PC-9 (cell line): Measurements from ENCODE around the gene SYN1. TPM values are rescaled to one million over a fixed set of nuclear protein-coding genes. Genes with fewer than 3 reads are reported as not detected.

Experiments used
- BruUV-seq: library from RNA; stranded (reverse); fragments of 400-500 nt; replicated peaks from 2 replicates; lab custom pipeline; 2021; lab: Mats Ljungman, UMichigan
- CTCF ChIA-PET: fragments of 300-600 bp; sonication (Branson Sonifier 250); formaldehyde crosslinking; loops from one replicate; lab custom pipeline; 2022; ENCODE audit warnings: antibody characterized with exemption; lab: Charles Lee
- POLR2A ChIA-PET: fragments of 300-600 bp; sonication (Branson Sonifier 250); formaldehyde crosslinking; loops from one replicate; lab custom pipeline; 2022; ENCODE audit warnings: antibody characterized with exemption; ENCODE audit not compliant: unreplicated experiment; lab: Charles Lee
- DNase-seq, 2 experiments: peaks; one replicate each; pipeline versions ENCODE4 v3.0.0 to v3.0.0-alpha.2; 2015 to 2022; ENCODE audit warnings: mixed read lengths in 1 of 2
- H2AFZ ChIP-seq: fragments of 200-600 bp; sonication (generic); 2 replicates; pipeline ENCODE4 v1.8.1; 2017; ENCODE audit warnings: antibody characterized with exemption
- H3F3A ChIP-seq: fragments of 200-600 bp; sonication (generic); 2 replicates; pipeline ENCODE4 v1.8.1; 2017; ENCODE audit warnings: antibody characterized with exemption, mild to moderate bottlenecking, low read depth; ENCODE audit not compliant: insufficient read depth
- H3K27ac ChIP-seq: fragments of 200-600 bp; sonication (generic); 2 replicates; pipeline ENCODE4 v1.6.1; 2016; ENCODE audit warnings: mixed run types
- H3K27me3 ChIP-seq: fragments of 200-600 bp; sonication (generic); 2 replicates; pipeline ENCODE4 v1.6.1; 2016; ENCODE audit warnings: low read depth, mixed run types; ENCODE audit not compliant: insufficient read depth
- H3K36me3 ChIP-seq: fragments of 200-600 bp; sonication (generic); 2 replicates; pipeline ENCODE4 v1.6.1; 2016; ENCODE audit warnings: low read depth, mixed run types
- H3K4me1 ChIP-seq: fragments of 200-600 bp; sonication (generic); replicated peaks from 2 replicates; pipeline ENCODE4 v1.6.1; 2016; ENCODE audit warnings: mixed run types; ENCODE audit not compliant: insufficient read depth
- H3K4me2 ChIP-seq: fragments of 200-600 bp; sonication (generic); 2 replicates; pipeline ENCODE4 v1.6.1; 2017; ENCODE audit warnings: mixed run types
- H3K4me3 ChIP-seq: fragments of 200-600 bp; sonication (generic); 2 replicates; pipeline ENCODE4 v1.6.1; 2016; ENCODE audit warnings: mixed run types
- H3K79me2 ChIP-seq: fragments of 200-600 bp; sonication (generic); 2 replicates; pipeline ENCODE4 v1.6.1; 2017; ENCODE audit warnings: low read depth, mixed run types
- H3K9me2 ChIP-seq: fragments of 200-600 bp; sonication (generic); 2 replicates; pipeline ENCODE4 v1.8.1; 2017; ENCODE audit warnings: mild to moderate bottlenecking; ENCODE audit not compliant: insufficient read depth
- H3K9me3 ChIP-seq: fragments of 200-600 bp; sonication (generic); 2 replicates; pipeline ENCODE4 v1.8.1; 2016; ENCODE audit warnings: low read depth; ENCODE audit not compliant: insufficient read depth
- H4K20me1 ChIP-seq: fragments of 200-600 bp; sonication (generic); 2 replicates; pipeline ENCODE4 v1.8.1; 2017; ENCODE audit not compliant: insufficient read depth
- CTCF ChIP-seq: fragments of 200-600 bp; sonication (generic); conservative IDR thresholded peaks from 2 replicates; pipeline ENCODE4 v1.6.1; 2017; ENCODE audit warnings: mixed run types, antibody characterized with exemption, mild to moderate bottlenecking, moderate library complexity
- EZH2 ChIP-seq: fragments of 200-600 bp; sonication (generic); IDR thresholded peaks from 2 replicates; pipeline ENCODE4 v1.8.0; 2017; ENCODE audit warnings: antibody characterized with exemption, low read depth
- intact Hi-C: fragments of 100-400 bp; cut with micrococcal nuclease; formaldehyde crosslinking; loops from one replicate; pipeline ENCODE4 v1.10.0; 2022; ENCODE audit not compliant: unreplicated experiment
- total RNA-seq: library from RNA; stranded (reverse); gene quantifications from 2 replicates; pipeline ENCODE4 v1.2.3, GENCODE V29; 2021

The SYN1 gene
- total RNA-seq, 1 experiment from 2014 or later, result not detected

- Histone ChIP-seq H3K79me2 (no peaks in the 10 kb centered on the region), H3K4me3 (no peak overlapping the region), H3F3A (no peaks in the 10 kb centered on the region), H4K20me1 (no peaks in the 10 kb centered on the region), H3K27ac (no peak overlapping the region), H3K4me1 (no peaks in the 10 kb centered on the region), H3K4me2 (no peak overlapping the region), H2AFZ (no peak overlapping the region), H3K27me3 (no peaks in the 10 kb centered on the region), H3K9me2 (no peaks in the 10 kb centered on the region), H3K9me3 (no peaks in the 10 kb centered on the region), H3K36me3 (no peaks in the 10 kb centered on the region)
- TF ChIP-seq CTCF, result no peak
- no peak for TF ChIP-seq EZH2
- POLR2A ChIA-PET, result no interaction called here
- DNase-seq, result no peak
- no TSS peak for BruUV-seq
- CTCF ChIA-PET, result no interaction called here
- intact Hi-C loops, result no loop called here
Observed at GRCh38 chrX:47530049-47530448, 89.6 kb downstream of the SYN1 start.

GRCh38 chrX:47529548-47529947 lies 90.1 kb downstream of the SYN1 start:
- H3K4me2 ChIP-seq, result no peak overlapping the region
- H3K27me3 ChIP-seq, result no peaks in the 10 kb centered on the region
- BruUV-seq, result no TSS peak
- no peak for TF ChIP-seq CTCF
- no peak for TF ChIP-seq EZH2
- H2AFZ ChIP-seq, result no peak overlapping the region
- CTCF ChIA-PET, result no interaction called here
- H3K36me3 ChIP-seq, result no peaks in the 10 kb centered on the region
- no peak overlapping the region for H3K27ac ChIP-seq
- no peaks in the 10 kb centered on the region for H3F3A ChIP-seq
- intact Hi-C loops, result no loop called here
- H3K4me3 ChIP-seq, result no peak overlapping the region
- H4K20me1 ChIP-seq, result no peaks in the 10 kb centered on the region
- POLR2A ChIA-PET, result no interaction called here
- DNase-seq, result no peak
- H3K9me3 ChIP-seq, result no peaks in the 10 kb centered on the region
- no peaks in the 10 kb centered on the region for H3K79me2 ChIP-seq
- no peaks in the 10 kb centered on the region for H3K4me1 ChIP-seq
- no peaks in the 10 kb centered on the region for H3K9me2 ChIP-seq

GRCh38 chrX:47523713-47524166 lies 95.9 kb downstream of the SYN1 start:
- Histone ChIP-seq H3K4me3 (peak overlapping the region; percentile 47; the same call in 1 of the 2 replicates), H4K20me1 (no peaks in the 10 kb centered on the region), H3K9me3 (no peaks in the 10 kb centered on the region), H2AFZ (peak overlapping the region; percentile 72), H3F3A (no peaks in the 10 kb centered on the region), H3K36me3 (no peaks in the 10 kb centered on the region), H3K27ac (no peak overlapping the region), H3K4me1 (no peaks in the 10 kb centered on the region), H3K79me2 (no peaks in the 10 kb centered on the region), H3K4me2 (peak overlapping the region; percentile 61), H3K9me2 (no peaks in the 10 kb centered on the region), H3K27me3 (no peaks in the 10 kb centered on the region)
- no TSS peak for BruUV-seq
- TF ChIP-seq EZH2, result no peak
- no peak for TF ChIP-seq CTCF
- CTCF ChIA-PET, result interaction anchor here (0.5 to 0.7 kb wide), 2 partner anchors 26 to 464 kb away, joined by 4 to 6 read pairs; no protein-coding TSS in a partner anchor
- POLR2A ChIA-PET, result interaction anchor here (0.6 kb wide), 1 partner anchor 40 kb away, joined by 3 read pairs; no protein-coding TSS in a partner anchor
- intact Hi-C loops, result loop anchor here (5.0 kb wide), 1 partner anchor 331 kb away; the partner anchor contains the start of gene UBA1
- no peak for DNase-seq
